Skeletal muscle tissue (tissue), 4 donors: Measurements from ENCODE around the gene VGLL1. TPM values are rescaled to one million over a fixed set of nuclear protein-coding genes. Genes with fewer than 3 reads are reported as not detected.

Experiments
- H3K27ac ChIP-seq: one replicate; pipeline ENCODE4 v1.7.0; 2013; ENCODE audit warnings: mild to moderate bottlenecking, low read depth, low read length, inconsistent platforms
- H3K27me3 ChIP-seq, 3 donors: one replicate each; pipeline ENCODE4 v1.7.0; 2013; ENCODE audit warnings: low read length in 3 of 3; ENCODE audit not compliant: control insufficient read depth in 3 of 3, insufficient read depth in 3 of 3
- H3K36me3 ChIP-seq, 3 donors: one replicate each; pipeline ENCODE4 v1.7.0; 2013; ENCODE audit warnings: low read length in 3 of 3; ENCODE audit not compliant: control insufficient read depth in 3 of 3, insufficient read depth in 3 of 3
- H3K4me1 ChIP-seq, 3 donors: one replicate each; pipeline ENCODE4 v1.7.0; 2013; ENCODE audit warnings: low read length in 3 of 3, mild to moderate bottlenecking in 3 of 3; ENCODE audit not compliant: control insufficient read depth in 3 of 3, insufficient read depth in 3 of 3
- H3K4me3 ChIP-seq, 3 donors: one replicate each; pipeline ENCODE4 v1.7.0; 2013; ENCODE audit warnings: low read length in 3 of 3
- H3K9ac ChIP-seq, 3 donors: one replicate each; pipeline ENCODE4 v1.7.0; 2013; ENCODE audit warnings: low read length in 3 of 3, mild to moderate bottlenecking in 3 of 3, moderate library complexity in 2 of 3, low read depth in 1 of 3
- H3K9me3 ChIP-seq, 3 donors: one replicate each; pipeline ENCODE4 v1.7.0; 2013; ENCODE audit warnings: low read length in 3 of 3; ENCODE audit not compliant: control insufficient read depth in 3 of 3
- total RNA-seq: library from RNA; depleted of rRNA; stranded (reverse); fragments of >200 nt; gene quantifications from one replicate; pipeline ENCODE4 v1.2.3, GENCODE V29; 2014
- donor health status: Osteomylitis.

Gene VGLL1
- total RNA-seq, 1 donor from 2014 or later, result not detected

DNA sequence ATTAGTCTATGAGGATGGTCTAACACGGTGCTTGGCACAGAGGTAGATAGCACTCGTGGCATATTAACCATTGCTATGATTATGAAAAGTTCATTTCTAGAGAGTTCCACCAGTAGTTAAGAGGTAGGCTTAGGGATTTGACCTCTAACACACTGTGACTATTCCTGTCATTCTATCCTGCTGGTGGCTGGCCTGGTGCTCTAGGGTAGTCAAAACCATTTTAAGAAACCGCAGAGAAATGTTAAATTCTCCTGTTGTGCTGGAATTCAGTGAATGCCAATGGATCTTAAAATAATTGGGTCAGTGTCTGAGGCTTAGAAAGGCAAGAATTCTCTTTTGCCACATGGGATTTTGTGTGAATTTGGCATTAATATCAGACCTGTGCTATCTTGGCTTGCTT lies 53.9 kb downstream of the VGLL1 start:
- Histone ChIP-seq H3K27me3 (no peaks in the 10 kb centered on the region), H3K9ac (no peak overlapping the region), H3K4me1 (no peaks in the 10 kb centered on the region), H3K9me3 (no peaks in the 10 kb centered on the region), H3K4me3 (no peak overlapping the region), H3K27ac (no peak overlapping the region), H3K36me3 (no peaks in the 10 kb centered on the region)

DNA sequence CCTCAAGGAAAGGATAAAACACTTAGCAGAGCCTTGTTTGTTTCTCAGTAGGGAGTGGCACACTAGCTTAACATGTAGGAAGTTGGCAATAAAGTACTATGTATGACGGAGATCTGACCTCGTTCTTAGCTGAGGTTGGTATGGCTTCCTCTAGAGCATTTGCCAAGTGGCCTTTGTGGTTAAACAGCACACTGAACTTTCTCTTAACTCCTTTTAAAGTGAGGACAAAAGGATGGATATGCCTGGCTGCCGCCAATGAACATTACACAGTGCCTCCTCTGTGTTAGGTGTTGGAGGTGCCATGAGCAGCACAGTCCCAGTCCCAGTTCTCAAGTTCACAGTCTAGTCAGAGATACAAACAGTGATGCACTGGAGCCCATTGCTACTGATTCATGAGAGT lies 54.4 kb downstream of the VGLL1 start:
- Histone ChIP-seq H3K36me3 (no peaks in the 10 kb centered on the region), H3K4me1 (no peaks in the 10 kb centered on the region), H3K27ac (no peak overlapping the region), H3K9ac (no peak overlapping the region), H3K4me3 (no peak overlapping the region), H3K27me3 (no peaks in the 10 kb centered on the region), H3K9me3 (no peaks in the 10 kb centered on the region)

DNA sequence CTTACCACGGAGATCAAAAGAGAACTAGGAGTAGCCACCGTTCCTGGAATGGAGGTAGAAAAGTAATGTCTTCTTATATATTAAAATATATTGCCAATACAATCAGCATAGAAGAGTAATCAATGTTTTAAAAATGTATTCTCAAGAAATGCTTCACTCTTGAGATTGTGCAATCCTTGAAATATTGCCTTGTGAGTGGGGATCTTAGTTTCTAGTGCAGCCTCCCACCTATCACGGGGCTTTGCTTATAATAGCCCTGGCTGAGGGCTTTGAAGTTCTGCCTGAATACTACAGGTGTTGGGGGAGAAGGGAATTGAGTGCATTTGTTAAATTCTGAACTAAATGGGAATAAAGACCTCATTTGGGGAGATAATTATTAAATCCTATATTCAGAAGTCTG lies 55.5 kb downstream of the VGLL1 start:
- Histone ChIP-seq H3K4me3 (no peak overlapping the region), H3K27ac (no peak overlapping the region), H3K9me3 (no peaks in the 10 kb centered on the region), H3K4me1 (no peaks in the 10 kb centered on the region), H3K27me3 (no peaks in the 10 kb centered on the region), H3K9ac (no peak overlapping the region), H3K36me3 (no peaks in the 10 kb centered on the region)

DNA sequence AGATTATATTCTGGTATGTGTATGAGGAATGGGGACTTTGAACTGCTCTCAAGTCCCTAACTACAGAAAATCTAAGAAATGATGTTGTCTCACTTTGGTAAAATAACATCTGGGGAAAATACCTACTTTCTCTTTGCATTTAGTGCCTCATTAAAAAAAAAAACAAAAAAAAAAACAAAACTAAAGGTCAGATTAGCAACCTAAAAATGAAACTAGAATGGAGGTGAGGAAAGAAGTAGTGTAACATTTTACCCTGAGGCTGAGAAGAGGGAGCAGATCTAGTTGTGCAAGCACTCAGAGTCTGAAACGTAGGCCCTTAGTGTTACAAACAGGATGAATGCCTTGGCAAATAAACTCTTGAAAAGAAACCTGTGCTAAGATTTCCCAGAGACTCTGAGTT lies 56.0 kb downstream of the VGLL1 start:
- Histone ChIP-seq H3K27me3 (no peaks in the 10 kb centered on the region), H3K9me3 (no peaks in the 10 kb centered on the region), H3K36me3 (no peaks in the 10 kb centered on the region), H3K4me3 (no peak overlapping the region), H3K27ac (no peak overlapping the region), H3K4me1 (no peaks in the 10 kb centered on the region), H3K9ac (no peak overlapping the region)

DNA sequence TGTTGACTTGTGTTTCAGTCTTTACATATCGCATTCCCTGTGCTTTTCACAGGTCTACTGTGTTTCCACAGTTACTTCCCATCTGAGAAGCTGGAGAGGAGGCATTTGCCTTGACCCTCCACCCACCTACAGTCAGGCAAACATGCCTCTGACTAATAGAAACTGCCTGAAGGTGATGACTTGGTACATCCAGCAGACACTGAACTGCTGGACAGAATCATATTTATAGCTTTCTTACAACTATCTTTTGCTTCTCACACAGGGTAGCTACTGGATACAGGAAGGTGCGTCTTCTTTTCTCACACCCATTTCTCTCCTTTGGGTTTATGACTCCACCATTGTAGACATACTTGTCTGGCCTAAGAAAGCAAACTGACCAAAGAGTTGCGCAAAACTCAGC lies 58.0 kb downstream of the VGLL1 start:
- Histone ChIP-seq H3K27ac (no peak overlapping the region), H3K36me3 (no peaks in the 10 kb centered on the region), H3K4me3 (no peak overlapping the region), H3K9ac (no peak overlapping the region), H3K9me3 (no peaks in the 10 kb centered on the region), H3K4me1 (no peaks in the 10 kb centered on the region), H3K27me3 (no peaks in the 10 kb centered on the region)

DNA sequence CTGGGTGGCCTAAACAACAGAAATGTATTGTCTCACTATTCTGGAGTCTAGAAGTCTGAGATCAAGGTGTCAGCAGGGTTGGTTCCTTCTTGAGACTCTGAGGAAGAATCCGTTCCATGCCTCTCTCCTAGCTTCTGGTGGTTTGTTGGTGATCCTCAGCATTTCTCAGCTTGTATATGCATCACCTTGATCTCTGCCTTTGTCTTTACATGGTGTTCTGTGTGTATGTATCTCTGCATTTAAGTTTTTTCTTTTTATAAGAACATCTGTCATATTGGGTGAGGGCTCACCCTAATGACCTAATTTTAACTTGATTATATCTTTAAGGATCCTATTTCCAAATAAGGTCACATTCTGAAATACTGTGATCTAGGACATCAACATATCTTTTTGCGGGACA lies 65.3 kb downstream of the VGLL1 start:
- Histone ChIP-seq H3K27ac (no peak overlapping the region), H3K9ac (no peak overlapping the region), H3K9me3 (no peaks in the 10 kb centered on the region), H3K4me1 (no peaks in the 10 kb centered on the region), H3K4me3 (no peak overlapping the region), H3K36me3 (no peaks in the 10 kb centered on the region), H3K27me3 (peaks cover 0 to 3% (median 0%) of the 10 kb centered on the region in 3 donors)

DNA sequence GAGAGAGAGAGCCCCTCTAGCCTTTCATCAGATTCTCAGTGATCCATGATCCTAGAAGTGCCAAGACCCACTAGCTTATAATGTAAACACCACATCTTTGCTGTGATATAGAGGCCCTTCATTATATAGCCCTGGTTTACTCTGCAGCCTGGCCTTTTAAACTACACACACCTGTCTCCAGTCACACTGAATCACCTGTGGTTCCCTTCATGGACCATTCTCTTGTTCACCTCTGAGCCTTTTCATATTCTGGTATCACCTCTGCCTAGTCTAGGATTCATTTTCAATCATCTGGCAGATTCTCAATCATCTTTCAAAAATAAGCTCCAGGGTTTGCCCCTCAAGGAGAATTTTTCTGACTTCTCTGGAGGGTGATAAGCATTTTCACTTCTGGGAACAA lies 65.9 kb downstream of the VGLL1 start:
- Histone ChIP-seq H3K4me3 (no peak overlapping the region), H3K9me3 (no peaks in the 10 kb centered on the region), H3K27ac (no peak overlapping the region), H3K27me3 (peaks cover 0 to 5% (median 0%) of the 10 kb centered on the region in 3 donors), H3K9ac (no peak overlapping the region), H3K36me3 (no peaks in the 10 kb centered on the region), H3K4me1 (no peaks in the 10 kb centered on the region)

DNA sequence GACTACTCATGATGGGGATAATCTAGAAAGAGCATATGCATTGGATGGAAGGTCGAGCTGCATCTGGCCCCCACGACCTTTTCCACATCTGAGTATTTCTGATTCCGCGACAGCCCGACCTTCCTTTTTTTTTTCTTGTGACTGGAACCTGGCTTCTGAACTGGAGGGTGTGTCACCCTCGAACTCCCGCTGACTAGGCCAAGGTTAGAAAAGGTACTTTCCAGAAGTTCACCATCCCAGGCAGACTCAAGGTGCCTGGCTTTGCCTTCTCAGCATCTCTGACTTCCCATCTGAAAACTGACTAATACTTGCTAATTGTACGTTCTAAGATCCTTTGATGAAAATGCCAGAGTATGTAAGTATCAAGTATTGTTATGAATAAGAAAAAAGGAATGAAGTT lies 66.6 kb downstream of the VGLL1 start:
- Histone ChIP-seq H3K9me3 (no peaks in the 10 kb centered on the region), H3K36me3 (no peaks in the 10 kb centered on the region), H3K4me3 (no peak overlapping the region), H3K4me1 (no peaks in the 10 kb centered on the region), H3K9ac (no peak overlapping the region), H3K27ac (no peak overlapping the region), H3K27me3 (peaks cover 0 to 5% (median 0%) of the 10 kb centered on the region in 3 donors)

DNA sequence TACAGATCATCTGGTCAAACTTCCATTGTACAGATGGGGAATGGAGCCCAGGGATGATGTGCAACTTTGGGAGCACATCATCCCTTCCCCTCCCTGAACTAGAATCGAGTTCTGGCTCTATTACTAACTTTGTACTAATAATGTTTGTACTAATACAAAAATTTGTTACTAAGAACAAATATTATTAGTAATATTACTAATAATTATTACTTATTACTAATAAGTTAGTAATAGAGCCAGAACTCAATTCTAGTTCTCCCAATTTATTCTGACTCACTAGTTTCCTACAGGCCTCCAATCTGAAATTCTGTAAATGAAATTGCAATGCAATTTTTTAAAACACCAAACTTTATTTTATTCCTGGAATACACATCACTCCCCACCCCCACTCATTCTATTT lies 68.0 kb downstream of the VGLL1 start:
- H3K36me3 ChIP-seq, result no peaks in the 10 kb centered on the region
- peaks cover 0 to 5% (median 0%) of the 10 kb centered on the region in 3 donors for H3K27me3 ChIP-seq
- H3K27ac ChIP-seq, result no peak overlapping the region
- no peaks in the 10 kb centered on the region for H3K9me3 ChIP-seq
- H3K9ac ChIP-seq, result no peak overlapping the region
- no peaks in the 10 kb centered on the region for H3K4me1 ChIP-seq
- no peak overlapping the region for H3K4me3 ChIP-seq
